Measurements from ENCODE around the gene PHRF1. TPM values are rescaled to one million over a fixed set of nuclear protein-coding genes. Genes with fewer than 3 reads are reported as not detected.

PHRF1 gene, protein sequence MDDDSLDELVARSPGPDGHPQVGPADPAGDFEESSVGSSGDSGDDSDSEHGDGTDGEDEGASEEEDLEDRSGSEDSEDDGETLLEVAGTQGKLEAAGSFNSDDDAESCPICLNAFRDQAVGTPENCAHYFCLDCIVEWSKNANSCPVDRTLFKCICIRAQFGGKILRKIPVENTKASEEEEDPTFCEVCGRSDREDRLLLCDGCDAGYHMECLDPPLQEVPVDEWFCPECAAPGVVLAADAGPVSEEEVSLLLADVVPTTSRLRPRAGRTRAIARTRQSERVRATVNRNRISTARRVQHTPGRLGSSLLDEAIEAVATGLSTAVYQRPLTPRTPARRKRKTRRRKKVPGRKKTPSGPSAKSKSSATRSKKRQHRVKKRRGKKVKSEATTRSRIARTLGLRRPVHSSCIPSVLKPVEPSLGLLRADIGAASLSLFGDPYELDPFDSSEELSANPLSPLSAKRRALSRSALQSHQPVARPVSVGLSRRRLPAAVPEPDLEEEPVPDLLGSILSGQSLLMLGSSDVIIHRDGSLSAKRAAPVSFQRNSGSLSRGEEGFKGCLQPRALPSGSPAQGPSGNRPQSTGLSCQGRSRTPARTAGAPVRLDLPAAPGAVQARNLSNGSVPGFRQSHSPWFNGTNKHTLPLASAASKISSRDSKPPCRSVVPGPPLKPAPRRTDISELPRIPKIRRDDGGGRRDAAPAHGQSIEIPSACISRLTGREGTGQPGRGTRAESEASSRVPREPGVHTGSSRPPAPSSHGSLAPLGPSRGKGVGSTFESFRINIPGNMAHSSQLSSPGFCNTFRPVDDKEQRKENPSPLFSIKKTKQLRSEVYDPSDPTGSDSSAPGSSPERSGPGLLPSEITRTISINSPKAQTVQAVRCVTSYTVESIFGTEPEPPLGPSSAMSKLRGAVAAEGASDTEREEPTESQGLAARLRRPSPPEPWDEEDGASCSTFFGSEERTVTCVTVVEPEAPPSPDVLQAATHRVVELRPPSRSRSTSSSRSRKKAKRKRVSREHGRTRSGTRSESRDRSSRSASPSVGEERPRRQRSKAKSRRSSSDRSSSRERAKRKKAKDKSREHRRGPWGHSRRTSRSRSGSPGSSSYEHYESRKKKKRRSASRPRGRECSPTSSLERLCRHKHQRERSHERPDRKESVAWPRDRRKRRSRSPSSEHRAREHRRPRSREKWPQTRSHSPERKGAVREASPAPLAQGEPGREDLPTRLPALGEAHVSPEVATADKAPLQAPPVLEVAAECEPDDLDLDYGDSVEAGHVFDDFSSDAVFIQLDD (N-terminal part only)
- 10 to 100 TPM; 26.8 to 30.4 (median 28.3) TPM for polyA plus RNA-seq (ENCODE audit: insufficient read length in 3 of 3)
- long read RNA-seq, donor 1, full-length matches to known transcripts = 1 of 1 reads
- long read RNA-seq, donor 1, partial matches to known transcripts = 0 of 1 reads
- long read RNA-seq, donor 1, other reads (novel, unspliced or antisense) = 0 of 1 reads
- long read RNA-seq, donor 2, partial matches to known transcripts = 10 of 10 reads
- long read RNA-seq, donor 2, other reads (novel, unspliced or antisense) = 0 of 10 reads
- long read RNA-seq, donor 3 = 0 reads
- long read RNA-seq, donor 4, partial matches to known transcripts = 11 of 11 reads
- long read RNA-seq, donor 4, other reads (novel, unspliced or antisense) = 0 of 11 reads
- long read RNA-seq, donor 5 = 0 reads
- long read RNA-seq, donor 6, partial matches to known transcripts = 7 of 7 reads
- long read RNA-seq, donor 6, other reads (novel, unspliced or antisense) = 0 of 7 reads
- long read RNA-seq, donor 7, partial matches to known transcripts = 16 of 16 reads
- long read RNA-seq, donor 7, other reads (novel, unspliced or antisense) = 0 of 16 reads
- long read RNA-seq, donor 8 = 0 reads
- long read RNA-seq, donor 9, full-length matches to known transcripts = 1 of 7 reads
- long read RNA-seq, donor 9, partial matches to known transcripts = 6 of 7 reads
- long read RNA-seq, donor 9, other reads (novel, unspliced or antisense) = 0 of 7 reads
- long read RNA-seq, donor 10 = 0 reads
- long read RNA-seq, donor 11 = 0 reads
- long read RNA-seq, donor 12, full-length matches to known transcripts = 1 of 39 reads
- long read RNA-seq, donor 12, partial matches to known transcripts = 38 of 39 reads
- long read RNA-seq, donor 12, other reads (novel, unspliced or antisense) = 0 of 39 reads
- long read RNA-seq, donor 13, partial matches to known transcripts = 0 of 5 reads
- long read RNA-seq, donor 13, other reads (novel, unspliced or antisense) = 5 of 5 reads
- long read RNA-seq, donor 14 = 0 reads
- long read RNA-seq, donor 15, partial matches to known transcripts = 62 of 133 reads
- long read RNA-seq, donor 15, other reads (novel, unspliced or antisense) = 71 of 133 reads
- long read RNA-seq, donor 16, partial matches to known transcripts = 13 of 13 reads
- long read RNA-seq, donor 16, other reads (novel, unspliced or antisense) = 0 of 13 reads

DNA sequence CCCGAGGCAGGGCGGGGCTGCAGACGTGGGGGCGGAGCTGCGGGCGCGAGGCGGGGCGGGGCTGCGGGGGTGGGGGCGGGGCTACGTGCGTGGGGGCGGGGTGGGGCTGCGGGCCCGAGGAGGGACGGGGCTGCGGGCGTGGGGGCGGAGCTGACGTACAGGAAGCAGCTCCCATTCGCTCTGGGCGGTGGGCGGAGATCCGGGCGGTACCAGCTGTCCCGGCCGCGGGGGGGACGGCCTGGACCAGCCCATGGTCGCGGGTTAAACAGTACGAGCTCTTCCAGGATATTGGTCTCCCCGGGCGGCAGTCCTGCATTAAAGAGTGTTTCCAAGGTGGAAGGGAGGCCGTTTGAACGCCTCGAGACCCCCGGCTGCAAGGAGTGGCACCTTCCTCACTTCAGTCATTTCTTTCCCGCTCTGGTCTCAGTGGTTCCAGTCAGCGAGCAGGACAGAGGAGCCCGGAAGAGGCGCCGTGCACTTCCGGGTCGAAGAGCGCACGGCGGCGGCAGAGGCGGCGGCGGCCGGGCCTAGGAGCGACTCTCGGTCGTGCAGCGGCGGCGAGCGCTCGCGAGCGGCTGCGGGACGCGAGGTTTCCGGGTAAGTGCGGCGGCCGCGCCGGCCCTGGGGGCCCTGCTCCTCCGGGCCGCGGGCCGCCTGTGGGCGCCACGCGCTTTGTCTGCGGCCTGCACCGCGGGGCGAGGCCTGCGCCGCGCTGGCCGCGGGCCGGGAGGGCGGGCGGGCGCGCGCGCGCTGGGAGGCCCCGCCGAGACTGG is at the start of gene PHRF1:
TSS of gene PHRF1 (plus strand) at position 475 of the 773 bp plus-strand sequence. CDS start 5,043 bp downstream, outside the sequence.
- DNase-seq = peak; percentile 93

DNA sequence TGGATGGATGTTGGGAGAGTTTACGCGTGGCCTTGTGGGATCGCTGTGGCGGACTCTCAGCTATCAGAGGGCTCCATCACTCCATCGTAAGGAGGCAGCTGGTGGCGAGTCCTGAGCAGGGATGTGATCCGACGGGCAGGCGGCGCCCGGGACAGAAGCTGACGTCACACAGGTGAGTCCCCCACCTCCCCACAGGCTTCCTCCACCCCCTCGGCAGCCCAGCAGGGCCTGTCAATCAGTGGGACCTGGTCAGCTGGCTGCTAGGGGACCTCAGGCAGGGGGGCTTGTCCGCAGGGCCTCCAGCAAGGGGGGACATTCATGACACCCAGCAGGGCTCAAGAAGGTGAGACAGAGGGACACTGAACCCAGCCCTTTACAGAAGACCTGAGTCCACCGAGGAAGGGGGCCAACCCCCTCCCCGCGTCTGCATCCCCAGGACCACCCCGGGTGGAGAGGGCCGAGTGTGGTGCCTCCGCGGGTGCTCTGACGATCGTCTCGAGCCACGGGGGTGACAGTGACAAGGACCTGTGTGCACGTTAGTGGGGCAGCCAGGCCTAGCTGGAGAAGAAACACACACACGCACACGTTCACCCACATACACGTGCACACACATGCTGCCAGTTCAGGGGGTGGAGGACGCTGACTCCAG is 48.0 kb upstream of the PHRF1 start:
- DNase-seq = no peak

DNA sequence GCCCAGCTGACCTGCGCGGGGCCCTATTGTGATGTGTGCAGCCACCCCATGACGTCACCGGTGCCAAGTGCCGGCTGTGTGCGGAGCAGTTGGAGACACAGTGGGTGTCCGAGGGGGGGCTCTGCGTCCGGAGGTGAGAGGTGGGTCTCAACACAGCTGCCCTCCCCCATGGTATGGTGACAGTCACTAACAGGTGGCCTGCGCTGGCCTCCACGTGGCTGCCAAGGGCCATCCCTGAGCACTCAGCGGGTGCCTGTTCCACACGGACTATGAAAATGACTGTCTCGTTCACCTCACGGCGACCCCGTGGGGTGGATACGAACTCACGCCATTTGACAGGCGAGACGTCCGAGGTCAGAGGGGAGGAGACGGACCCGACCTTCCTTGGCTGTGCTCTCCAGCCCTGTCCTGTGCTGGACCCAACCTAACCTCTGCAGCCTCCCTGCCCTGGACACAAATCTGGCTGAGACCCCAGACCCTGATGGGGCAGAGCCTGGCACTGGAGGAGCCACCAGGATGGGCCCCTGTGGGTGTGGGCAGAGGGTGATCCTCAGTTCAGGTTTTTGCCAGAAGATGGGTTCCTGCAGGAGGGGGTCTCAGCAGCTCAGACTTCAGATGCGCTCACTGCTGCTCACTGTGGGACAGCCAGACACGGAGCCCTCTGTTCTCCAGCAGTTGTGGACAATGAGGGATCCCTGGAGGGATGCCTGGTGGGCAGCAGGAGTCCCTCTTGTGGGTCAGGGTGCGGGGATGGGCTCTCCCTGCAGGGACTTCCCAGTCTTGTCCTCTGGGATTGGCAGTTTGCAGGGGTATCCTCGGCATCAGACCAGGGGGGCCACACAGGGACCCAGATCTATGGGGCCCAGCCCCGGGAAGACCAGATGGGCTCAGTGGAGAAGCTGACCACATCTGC is 47.2 kb upstream of the PHRF1 start:
- DNase-seq = no peak

DNA sequence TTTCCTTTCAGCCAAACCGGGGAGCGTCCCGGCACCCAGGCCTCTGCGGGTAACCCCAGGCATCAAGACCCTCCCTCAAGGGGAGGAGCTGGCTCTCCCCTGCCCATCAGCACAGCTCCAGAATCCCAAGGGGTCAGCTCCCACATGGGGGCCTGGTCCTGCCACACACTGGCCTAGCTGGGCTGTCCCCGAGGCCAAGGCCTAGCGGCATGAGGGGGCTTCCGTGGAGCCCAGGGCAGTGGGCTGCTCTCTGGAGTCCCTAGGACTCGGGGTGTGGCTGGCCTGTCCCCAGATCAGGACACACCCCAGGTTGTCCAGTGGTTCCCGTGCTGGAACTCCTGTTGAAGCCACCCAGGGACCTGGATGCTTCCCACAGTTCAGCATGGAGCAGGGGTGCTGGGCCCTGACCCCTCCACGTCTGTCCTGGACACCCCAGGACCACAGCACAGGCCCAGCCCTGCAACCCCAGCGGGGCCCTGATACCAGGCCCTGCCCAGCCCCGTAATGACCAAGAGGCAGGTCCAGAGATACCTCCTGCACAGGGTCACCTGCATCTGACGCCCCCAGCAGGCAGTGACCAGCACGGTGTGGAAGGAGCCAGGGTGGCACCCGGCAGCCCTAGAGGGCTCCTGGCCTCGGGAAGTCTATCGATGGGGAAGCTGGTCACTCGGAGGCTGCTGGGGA is 46.4 kb upstream of the PHRF1 start:
- DNase-seq = no peak

DNA sequence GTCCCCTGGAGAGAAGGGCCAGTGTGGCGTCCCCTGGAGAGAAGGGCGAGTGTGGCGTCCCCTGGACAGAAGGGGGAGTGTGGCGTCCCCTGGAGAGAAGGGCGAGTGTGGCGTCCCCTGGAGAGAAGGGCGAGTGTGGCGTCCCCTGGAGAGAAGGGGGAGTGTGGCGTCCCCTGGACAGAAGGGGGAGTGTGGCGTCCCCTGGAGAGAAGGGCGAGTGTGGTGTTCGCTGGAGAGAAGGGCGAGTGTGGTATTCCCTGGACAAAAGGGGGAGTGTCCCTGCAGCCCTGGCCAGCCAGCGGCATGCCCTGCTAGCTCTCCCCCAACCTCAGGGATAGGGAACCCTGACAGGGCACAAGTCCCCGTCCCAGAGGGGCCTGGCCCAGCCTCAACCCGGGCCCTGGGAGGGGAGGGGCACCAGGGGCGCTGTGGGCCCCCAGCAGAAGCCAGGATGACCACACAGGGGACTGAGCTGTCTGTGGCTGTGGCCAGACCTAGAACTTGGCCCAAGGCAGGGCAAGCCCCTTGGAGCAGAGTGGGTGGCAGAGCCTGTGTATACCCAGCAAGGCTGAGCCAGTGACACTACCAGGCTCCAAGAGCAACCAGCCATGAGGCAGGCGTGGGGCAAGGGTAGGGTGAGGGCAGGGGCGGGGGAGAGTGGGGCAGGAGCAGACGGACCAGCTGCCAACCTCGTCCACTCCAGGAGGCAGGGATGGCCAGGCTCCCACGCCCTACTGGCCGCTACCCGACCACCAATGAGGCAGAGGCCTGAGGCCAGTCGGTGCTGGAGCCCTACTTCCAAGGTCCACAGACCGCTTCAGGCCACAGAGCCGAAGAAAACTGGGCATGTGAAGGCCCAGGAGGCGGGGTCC is 45.1 kb upstream of the PHRF1 start:
- no peak for DNase-seq

DNA sequence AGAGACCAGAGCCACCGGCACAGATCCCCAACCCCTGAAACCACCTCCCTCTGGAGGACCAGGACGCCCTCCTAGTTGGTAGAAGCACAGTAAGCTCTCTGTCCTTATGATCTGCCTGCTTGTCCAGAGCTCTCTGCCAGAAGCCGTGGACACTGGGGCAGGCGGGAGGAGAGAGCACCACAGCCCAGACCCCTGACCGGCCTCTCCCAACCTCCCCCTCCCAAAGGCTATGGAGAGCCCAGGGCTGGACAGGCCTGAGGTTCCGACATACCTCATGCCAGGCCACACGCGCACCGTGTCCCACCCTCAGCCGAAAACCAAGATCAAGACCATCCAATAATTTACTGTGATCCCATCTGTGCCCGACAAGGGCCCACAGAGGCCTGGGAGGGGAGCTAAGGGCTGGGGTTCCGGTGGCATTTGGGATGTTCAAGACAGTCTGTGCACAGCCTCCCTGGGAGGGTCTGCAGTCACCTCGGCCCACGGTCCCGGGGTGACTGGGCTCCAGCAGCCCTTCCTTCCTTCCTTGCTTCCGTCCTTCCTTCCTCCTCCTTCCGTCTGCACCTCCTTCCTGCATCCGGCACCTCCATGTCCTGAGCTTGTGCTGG is 44.2 kb upstream of the PHRF1 start:
- DNase-seq = no peak

DNA sequence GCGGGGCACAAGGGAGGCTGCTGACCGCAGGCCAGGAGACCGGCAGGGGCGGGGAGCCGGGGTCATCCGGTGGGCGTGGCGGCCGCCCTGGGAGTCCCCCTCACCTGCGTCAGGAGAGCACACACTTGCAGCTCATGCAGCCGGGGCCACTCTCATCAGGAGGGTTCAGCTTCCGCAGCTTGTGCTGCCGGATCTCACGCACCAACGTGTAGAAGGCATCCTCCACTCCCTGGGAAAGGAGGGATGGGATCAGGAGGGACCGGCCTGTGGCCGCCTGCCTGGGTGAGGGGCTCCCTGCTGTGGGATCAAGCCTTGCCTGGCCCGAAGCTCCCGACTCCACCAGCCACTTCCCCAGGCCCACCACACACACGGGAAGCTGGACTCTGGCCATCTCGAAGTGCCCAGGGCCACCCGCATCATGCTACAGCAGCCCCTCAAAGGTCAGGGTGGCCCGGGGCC is 43.7 kb upstream of the PHRF1 start:
- no peak for DNase-seq

DNA sequence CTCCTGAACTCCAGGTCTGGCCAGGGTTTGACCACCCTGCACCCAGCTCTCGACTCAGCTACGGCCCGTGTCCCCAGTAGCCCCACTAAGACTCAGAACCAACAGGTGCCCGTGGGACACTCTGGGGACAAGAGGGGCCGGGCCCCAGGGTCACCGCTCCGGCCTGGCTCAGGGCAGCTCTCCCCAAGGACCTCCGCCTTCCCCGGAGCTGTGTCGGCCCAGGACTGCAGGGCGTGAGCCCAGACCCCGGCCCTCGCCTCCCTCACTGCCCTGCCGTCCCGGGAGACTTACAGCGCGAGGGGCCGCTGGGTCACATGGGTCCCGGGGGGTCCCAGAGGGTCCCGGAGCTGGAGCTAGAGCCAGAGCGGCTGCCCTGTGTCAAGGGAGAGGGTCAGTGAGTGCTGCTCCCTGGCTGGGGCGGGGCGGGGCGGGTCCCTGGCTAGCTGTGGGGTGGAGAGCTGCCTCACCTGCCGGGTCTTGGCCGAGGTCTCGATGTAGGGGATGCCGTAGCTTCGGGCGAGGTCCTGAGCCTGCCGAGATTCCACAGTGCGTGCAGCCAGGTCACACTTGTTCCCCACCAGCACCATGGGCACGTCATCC is 43.2 kb upstream of the PHRF1 start:
- DNase-seq = no peak

DNA sequence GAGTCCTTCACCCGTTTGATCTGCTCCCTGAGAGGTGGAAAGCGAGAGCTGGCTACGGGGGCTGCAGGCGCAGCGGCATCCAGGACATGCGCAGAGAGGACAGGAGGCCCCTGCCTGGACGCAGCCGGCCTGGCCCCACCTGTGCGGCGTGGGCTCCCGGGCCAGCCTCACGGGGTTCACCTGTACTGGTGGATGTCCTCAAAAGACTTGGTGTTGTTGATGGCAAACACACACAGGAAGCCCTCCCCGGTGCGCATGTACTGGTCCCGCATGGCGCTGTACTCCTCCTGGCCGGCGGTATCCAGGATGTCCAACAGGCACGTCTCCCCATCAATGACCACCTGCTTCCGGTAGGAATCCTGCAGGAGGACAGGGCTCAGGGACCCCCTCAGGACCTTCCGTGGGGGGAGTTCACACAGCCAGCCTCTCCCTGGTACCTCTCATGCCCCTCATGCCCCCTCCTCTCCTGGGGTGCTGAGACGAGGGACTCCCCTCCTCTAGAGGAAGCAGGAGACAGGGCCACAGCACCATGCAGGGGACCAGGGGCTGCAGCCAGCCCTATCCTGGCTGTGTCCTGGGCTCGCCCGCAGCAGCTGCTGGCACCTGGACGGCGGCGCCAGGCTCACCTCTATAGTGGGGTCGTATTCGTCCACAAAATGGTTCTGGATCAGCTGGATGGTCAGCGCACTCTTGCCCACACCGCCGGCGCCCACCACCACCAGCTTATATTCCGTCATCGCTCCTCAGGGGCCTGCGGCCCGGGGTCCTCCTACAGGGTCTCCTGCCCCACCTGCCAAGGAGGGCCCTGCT is 42.5 kb upstream of the PHRF1 start:
- DNase-seq = no peak

DNA sequence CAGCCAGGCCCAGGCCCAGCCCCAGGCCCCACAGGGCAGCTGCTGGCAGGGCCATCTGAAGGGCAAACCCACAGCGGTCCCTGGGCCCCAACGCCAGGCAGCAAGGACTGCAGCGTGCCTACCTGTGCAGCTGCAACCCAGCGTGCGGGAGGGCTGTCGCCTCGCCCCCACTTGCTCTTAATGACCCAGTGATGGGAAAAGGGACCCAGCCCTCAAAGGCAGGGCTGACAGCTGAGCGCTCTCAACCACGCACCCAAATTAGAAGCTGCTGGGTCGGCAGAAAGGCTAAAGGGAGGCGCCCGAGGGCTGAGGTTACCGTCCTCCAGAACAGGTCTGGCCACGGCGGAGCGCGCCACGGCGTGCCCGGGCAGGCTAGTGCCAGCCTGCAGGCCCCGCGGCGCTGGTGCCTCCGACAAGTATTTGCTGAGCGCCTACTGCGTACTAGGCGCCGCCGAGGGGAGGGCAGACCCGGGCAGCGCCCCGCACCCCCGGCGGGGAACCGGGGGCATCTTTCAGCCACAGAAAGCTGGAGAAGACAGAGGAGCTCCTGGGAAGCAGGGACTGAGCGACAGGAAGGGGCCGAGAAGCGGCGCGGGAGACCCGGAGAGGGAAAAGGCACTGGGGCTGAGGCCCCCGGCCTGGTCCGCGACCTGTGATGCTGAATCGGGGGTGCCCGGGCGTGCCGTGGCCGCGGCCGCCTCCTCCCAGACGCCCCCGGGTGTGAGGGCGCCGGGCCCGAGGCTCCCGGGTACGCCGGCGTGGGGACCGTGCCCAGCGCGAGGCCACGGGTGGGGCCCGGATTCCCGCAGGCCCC is 41.7 kb upstream of the PHRF1 start:
- no peak for DNase-seq

DNA sequence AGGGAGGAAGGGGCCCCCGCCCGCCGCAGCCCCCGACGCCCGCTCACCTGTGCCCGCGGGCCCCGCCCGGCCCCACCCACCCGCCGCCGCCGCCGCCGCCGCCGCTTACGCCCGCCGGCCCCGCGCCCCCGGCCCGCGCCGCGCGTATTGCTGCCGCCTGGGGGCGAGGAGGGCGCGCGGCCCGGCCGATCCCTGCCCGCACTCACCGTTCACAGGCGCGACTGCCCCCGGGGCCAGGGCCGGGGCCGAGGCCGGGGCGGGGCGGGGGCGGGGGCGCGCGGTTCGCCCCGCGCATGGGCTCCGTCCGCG is 41.1 kb upstream of the PHRF1 start:
- no peak for DNase-seq
